GM21423 (cell line): ENCODE measurements around the gene CEP83.
A peak's percentile ranks its signal among the peaks of the same experiment; 100 is the strongest.

ENCODE experiments used
- ATAC-seq: cut with Tn5 transposase; IDR thresholded peaks from one replicate; pipeline ENCODE4 v1.9.1; 2021; ENCODE audit warnings: mild to moderate bottlenecking, moderate library complexity; ENCODE audit not compliant: unreplicated experiment

CEP83 gene

DNA sequence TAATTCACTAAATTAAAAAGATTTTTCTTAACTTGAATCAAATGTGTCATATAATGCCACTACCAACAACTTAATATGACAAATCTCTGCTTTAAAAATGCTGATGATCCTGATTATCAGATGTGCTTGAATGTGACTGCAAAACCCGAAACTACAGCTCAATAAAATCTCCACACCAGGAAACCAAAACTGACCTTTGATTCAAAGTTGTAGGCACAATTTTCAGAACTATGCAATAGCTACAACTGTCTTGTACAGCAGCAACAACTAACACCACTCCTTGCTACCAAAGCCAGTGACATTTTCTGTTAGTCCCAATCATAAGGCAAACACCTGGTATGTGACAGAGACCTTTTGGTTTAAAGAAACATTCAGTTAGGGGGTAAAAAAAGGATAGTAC is 147.3 kb downstream of the CEP83 start:
- no peak for ATAC-seq

DNA sequence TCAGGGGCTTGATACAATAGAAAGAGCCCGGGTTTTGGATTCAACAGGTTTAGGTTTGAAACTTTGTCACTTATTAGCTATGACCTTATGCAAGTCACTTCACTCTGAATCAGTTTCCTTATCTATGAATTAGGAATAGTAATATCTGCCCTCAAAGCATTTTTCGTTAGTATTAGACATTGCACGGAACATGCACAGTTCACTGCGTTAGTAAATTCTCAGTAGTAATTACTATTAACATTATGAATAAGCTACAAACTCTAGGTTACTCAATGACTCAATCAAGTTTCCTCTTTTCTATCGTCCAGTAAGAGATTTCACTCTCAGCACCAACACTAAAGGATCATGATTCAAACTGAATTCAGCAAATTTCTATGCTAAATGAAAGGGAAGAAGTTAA is 150.3 kb downstream of the CEP83 start:
- peak; percentile 70 for ATAC-seq

- no peak for ATAC-seq
Measured at GRCh38 chr12:94308612-94309011, 151.1 kb downstream of the CEP83 start.

GRCh38 chr12:94305130-94305957 is 154.3 kb downstream of the CEP83 start:
- no peak for ATAC-seq

DNA sequence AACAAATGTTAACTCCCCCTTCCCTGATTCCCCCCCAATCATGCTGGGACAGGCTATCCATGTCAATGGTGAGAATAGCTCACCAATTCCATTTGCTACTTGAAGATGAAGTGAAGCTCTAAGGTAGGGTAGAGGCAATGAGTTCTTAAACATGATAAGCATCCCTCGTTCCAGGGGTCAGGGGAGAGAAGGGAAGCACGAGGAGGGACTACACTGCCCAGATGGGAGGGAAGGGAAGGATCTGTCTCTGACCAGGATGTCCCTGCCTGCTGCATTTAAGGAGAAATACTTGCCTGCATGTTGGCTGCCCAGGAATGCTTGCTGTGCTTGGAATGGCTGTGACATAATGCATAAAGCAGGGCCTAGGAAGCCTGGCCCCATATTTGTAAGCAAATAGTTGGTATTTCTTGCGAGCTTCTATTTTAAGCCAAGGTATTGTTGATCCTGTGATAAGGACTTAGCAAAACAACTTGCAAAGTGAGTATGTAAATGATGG is 155.1 kb downstream of the CEP83 start:
- ATAC-seq, result no peak

- ATAC-seq, result no peak
Measured at GRCh38 chr12:94304012-94304411, 155.7 kb downstream of the CEP83 start.

DNA sequence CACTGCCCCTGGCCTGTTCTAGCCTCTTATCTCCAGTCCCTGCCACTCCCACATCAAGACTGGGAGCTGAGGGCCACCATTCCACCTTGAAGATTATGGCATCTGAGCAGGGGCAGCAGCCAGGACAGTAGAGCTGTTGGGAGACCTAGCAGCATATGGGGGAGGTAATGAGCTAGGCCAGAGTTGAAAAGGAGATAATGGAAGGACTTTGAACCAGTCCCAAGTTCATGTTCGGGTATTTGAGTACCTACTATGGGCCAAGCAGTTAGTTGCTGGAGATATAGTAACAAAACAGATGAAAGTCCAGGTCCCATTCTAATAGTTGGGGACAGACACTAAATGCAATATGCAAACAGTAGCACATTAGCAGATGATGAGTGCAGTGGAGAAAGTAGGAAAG is 159.8 kb downstream of the CEP83 start:
- ATAC-seq, result no peak

DNA sequence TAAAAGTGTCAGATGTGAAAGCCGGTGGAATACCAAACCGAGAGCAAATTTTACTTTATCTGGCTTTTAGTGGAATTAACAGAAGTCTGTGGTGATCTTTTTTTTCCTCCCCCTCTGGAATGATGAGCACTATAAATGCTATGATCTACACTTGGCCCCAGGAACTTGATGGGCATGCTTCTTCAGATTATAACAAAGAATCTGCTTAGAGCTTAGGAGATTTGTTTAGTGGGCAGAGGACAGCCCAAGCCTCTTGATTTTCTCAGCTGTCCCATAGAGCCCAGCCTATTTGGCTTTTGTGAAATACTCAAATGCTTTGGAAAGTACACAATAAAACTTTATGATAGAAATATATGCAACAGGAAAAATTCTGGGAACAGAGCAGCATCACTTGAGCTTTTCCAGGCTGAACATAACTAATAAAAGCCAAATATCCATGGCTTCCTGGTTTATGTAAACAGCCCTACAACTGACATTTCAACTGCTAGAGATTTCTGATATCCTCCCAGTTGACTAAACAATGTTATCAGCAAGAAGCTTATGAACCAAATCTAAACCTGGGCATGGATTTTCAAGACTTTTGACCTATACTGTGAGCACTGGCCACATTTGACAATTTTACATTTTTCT is 161.7 kb downstream of the CEP83 start:
- ATAC-seq, result no peak

DNA sequence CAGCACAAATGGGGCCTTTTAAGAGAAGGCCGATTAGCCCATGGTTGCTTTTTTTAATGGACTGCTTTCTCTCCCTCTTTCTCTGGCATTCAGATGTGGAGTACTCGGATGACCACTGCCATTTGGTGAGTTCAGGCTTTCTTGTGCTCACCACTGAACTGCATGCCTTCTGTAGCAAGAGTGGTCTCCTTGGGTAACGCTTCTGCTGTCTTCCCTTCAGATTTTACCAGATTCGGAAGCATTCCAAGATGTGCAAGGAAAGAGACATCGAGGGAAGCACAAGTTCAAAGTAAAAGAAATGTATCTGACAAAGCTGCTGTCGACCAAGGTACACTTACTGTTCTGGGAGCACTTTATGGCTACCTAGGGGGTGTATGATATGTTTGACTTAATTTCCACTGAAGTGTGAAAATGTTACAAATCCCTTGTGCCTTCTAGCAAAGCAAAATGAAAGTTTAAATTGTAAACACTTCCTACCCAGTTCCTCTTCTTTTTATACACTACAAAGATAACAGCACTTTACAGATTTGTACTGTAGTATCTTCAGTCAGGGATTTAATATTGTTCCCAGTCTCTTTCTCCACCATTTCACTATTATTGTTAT is 162.5 kb downstream of the CEP83 start:
- no peak for ATAC-seq

DNA sequence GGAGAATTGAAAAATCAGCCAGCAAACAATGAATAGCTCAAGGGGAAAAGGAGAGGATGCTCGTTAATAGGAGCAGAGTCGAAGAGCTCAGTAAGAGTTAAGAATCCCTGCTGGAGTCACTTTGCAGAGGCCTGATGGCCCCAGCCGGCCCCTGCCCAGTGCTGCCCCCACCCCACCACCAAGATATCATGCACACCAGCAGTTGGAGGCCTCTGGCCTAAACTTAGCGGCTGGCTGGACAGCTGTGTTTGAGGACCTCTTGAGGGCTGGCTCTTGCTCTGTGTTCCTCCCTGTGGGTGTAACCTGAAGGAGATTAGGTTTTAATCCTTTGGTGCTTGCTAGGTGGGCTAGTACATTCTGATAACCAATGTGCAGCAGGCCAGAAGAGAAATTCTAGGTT is 169.3 kb downstream of the CEP83 start:
- no peak for ATAC-seq

- ATAC-seq, result no peak
Measured at GRCh38 chr12:94289461-94290312, 170.0 kb downstream of the CEP83 start.

GRCh38 chr12:94287245-94287628 is 172.4 kb downstream of the CEP83 start:
- no peak for ATAC-seq

GRCh38 chr12:94286583-94287244 is 173.0 kb downstream of the CEP83 start:
- ATAC-seq, result no peak

- no peak for ATAC-seq
Measured at GRCh38 chr12:94285943-94286582, 173.6 kb downstream of the CEP83 start.

DNA sequence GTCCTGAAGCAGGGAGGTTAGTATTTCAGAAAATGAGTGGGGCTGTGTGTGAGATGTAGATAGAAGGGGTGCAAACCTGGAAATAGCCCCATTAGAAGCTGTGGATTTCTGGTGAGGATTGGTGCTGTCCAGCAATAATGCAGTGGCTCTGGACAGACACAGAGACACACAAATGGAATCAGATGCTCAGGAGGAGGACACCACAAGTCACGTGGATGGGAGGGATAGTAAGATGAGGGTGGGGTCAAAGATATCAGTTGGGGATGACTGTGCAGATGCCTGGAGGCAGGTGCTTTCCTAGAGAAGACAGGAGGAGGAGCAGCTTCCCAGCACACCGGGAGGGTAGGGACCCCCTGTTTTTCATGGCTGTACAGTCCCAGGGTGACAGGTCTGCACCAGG is 174.8 kb downstream of the CEP83 start:
- ATAC-seq, result no peak

GRCh38 chr12:94284046-94284445 is 175.6 kb downstream of the CEP83 start:
- ATAC-seq, result no peak

GRCh38 chr12:94282675-94283074 is 177.0 kb downstream of the CEP83 start:
- ATAC-seq, result no peak

- ATAC-seq, result no peak
Measured at GRCh38 chr12:94280063-94280462, 179.6 kb downstream of the CEP83 start.

DNA sequence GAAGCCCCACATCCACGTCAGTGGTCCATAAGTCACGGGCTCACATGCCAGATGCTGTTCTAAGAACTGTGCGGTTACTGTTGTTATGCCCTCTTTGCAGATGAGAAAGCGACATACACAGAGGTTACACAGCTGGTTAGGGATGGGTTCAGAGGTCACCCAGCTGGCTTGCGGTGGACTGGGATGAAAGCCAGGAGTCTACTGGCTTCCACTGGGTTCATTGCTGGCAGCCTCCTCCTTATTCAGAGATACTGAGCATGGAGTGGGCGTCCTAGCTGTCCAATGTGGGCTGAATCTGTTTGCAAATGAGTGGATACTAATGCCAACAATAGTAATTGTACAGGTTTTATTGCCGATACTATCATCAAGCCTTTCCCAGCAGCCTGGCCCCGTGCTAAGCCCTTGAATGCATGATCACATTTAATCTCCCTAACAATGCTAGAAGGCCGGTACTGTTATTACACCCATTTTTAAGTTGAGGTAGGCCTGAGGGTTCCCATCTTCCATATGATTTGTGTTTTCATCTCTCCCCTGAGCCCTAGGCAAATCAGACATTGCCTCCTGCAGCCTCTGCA is 182.2 kb downstream of the CEP83 start:
- no peak for ATAC-seq

GRCh38 chr12:94276725-94277124 is 182.9 kb downstream of the CEP83 start:
- no peak for ATAC-seq
